Uterus (tissue), 4 donors: ENCODE data around the gene DAP. TPM values are rescaled to one million over a fixed set of nuclear protein-coding genes. Genes with fewer than 3 reads are reported as not detected.

Source experiments
- DNase-seq, 2 donors: peaks; one replicate each; pipeline ENCODE4 v3.0.0-alpha.2; 2019 to 2020
- H3K27ac ChIP-seq, 2 donors: fragments of 200-600 bp; sonication (generic); 1 replicate in 1 of 2; 2 replicates in 1 of 2; pipeline ENCODE4 v1.5.1; 2016 to 2018
- H3K27me3 ChIP-seq, 2 donors: fragments of 200-600 bp; sonication (generic); one replicate each; pipeline ENCODE4 v1.5.1; 2018 to 2019; ENCODE audit warnings: control low read depth in 1 of 2
- H3K36me3 ChIP-seq, 2 donors: fragments of 200-600 bp; sonication (generic); one replicate each; pipeline ENCODE4 v1.5.1; 2019; ENCODE audit warnings: control low read depth in 1 of 2
- H3K4me1 ChIP-seq, 2 donors: fragments of 200-600 bp; sonication (generic); one replicate each; pipeline ENCODE4 v1.5.1; 2018 to 2019; ENCODE audit warnings: control low read depth in 1 of 2
- H3K4me3 ChIP-seq, 2 donors: fragments of 200-600 bp; sonication (generic); 1 replicate in 1 of 2; 2 replicates in 1 of 2; pipeline ENCODE4 v1.5.1; 2018 to 2019; ENCODE audit warnings: mild to moderate bottlenecking in 1 of 2
- H3K9me3 ChIP-seq, 2 donors: fragments of 200-600 bp; sonication (generic); one replicate each; pipeline ENCODE4 v1.5.1; 2019; ENCODE audit warnings: control low read depth in 1 of 2
- CTCF ChIP-seq, 4 experiments: fragments of 200-600 bp in 2 of 4; fragments of 450-650 bp in 2 of 4; sonication (generic) in 2 of 4; IDR thresholded peaks; one replicate each; pipeline ENCODE4 v1.5.1; 2016 to 2019; ENCODE audit warnings: antibody characterized with exemption in 4 of 4, mild to moderate bottlenecking in 2 of 4, moderate library complexity in 1 of 4
- POLR2A ChIP-seq, 2 donors: fragments of 450-650 bp; IDR thresholded peaks; one replicate each; pipeline ENCODE4 v1.6.1; 2016; ENCODE audit warnings: antibody characterized with exemption in 2 of 2, mild to moderate bottlenecking in 1 of 2, moderate library complexity in 1 of 2
- intact Hi-C: fragments of 100-400 bp; cut with DNase I; formaldehyde crosslinking; loops from one replicate; pipeline ENCODE4 v1.15.1; 2023; ENCODE audit warnings: low total_unique reads
- total RNA-seq, 4 donors: library from RNA; depleted of rRNA in 3 of 4; stranded (reverse); fragments of >200 nt in 3 of 4; gene quantifications; one replicate each; pipeline versions ENCODE4 v1.1.0 to v1.2.4, GENCODE V29; 2014 to 2023
- donor health status: DM: yes; HTN: yes; CAD: no.

Gene DAP
- total RNA-seq, 4 donors from 2014 or later = 38.2 to 83.9 (median 50.0) TPM

GRCh38 chr5:10727861-10728260, 33.2 kb downstream of the DAP start:
- no peaks in the 10 kb centered on the region for H3K9me3 ChIP-seq
- no peaks in the 10 kb centered on the region for H3K4me1 ChIP-seq
- no peak overlapping the region for H3K4me3 ChIP-seq
- H3K27me3 ChIP-seq = no peaks in the 10 kb centered on the region
- TF ChIP-seq POLR2A (IDR thresholded peaks at IDR 0.05) (no peak), CTCF (IDR thresholded peaks at IDR 0.05) (no peak)
- intact Hi-C loops = no loop called here
- DNase-seq = no peak
- no peak overlapping the region for H3K27ac ChIP-seq
- H3K36me3 ChIP-seq = no peaks in the 10 kb centered on the region

GRCh38 chr5:10726913-10727517, 34.0 kb downstream of the DAP start:
- Histone ChIP-seq H3K4me1 (no peaks in the 10 kb centered on the region), H3K27ac (peak overlapping the region; percentile 5 to 16), H3K4me3 (no peak overlapping the region), H3K36me3 (no peaks in the 10 kb centered on the region), H3K9me3 (no peaks in the 10 kb centered on the region), H3K27me3 (no peaks in the 10 kb centered on the region)
- no peak for DNase-seq
- TF ChIP-seq POLR2A (IDR thresholded peaks at IDR 0.05) (no peak), CTCF (IDR thresholded peaks at IDR 0.05) (no peak)
- intact Hi-C loops = no loop called here

GRCh38 chr5:10726179-10726912, 34.7 kb downstream of the DAP start:
- no peak for DNase-seq
- H3K9me3 ChIP-seq = no peaks in the 10 kb centered on the region
- TF ChIP-seq CTCF (IDR thresholded peaks at IDR 0.05) = no peak
- no peak for TF ChIP-seq POLR2A (IDR thresholded peaks at IDR 0.05)
- H3K27ac ChIP-seq = peak overlapping the region; percentile 16 to 88
- intact Hi-C loops = no loop called here
- H3K4me3 ChIP-seq = no peak overlapping the region
- no peaks in the 10 kb centered on the region for H3K27me3 ChIP-seq
- H3K36me3 ChIP-seq = no peaks in the 10 kb centered on the region
- no peaks in the 10 kb centered on the region for H3K4me1 ChIP-seq

GRCh38 chr5:10725636-10726035, 35.4 kb downstream of the DAP start:
- no peak for DNase-seq
- intact Hi-C loops = no loop called here
- Histone ChIP-seq H3K9me3 (no peaks in the 10 kb centered on the region), H3K36me3 (no peaks in the 10 kb centered on the region), H3K4me3 (no peak overlapping the region), H3K27ac (peak overlapping the region; percentile 77 to 88), H3K27me3 (no peaks in the 10 kb centered on the region), H3K4me1 (no peaks in the 10 kb centered on the region)
- TF ChIP-seq CTCF (IDR thresholded peaks at IDR 0.05) = no peak
- TF ChIP-seq POLR2A (IDR thresholded peaks at IDR 0.05) = no peak

GRCh38 chr5:10724781-10725507, 36.1 kb downstream of the DAP start:
- Histone ChIP-seq H3K27me3 (no peaks in the 10 kb centered on the region), H3K9me3 (no peaks in the 10 kb centered on the region), H3K4me3 (no peak overlapping the region), H3K4me1 (no peaks in the 10 kb centered on the region), H3K36me3 (no peaks in the 10 kb centered on the region), H3K27ac (peak overlapping the region; percentile 77 to 88)
- intact Hi-C loops = no loop called here
- DNase-seq = peak; percentile 31 to 52
- peak in 3 of 4 experiments; percentile 13 to 48 (median 16) for TF ChIP-seq CTCF (IDR thresholded peaks at IDR 0.05)
- TF ChIP-seq POLR2A (IDR thresholded peaks at IDR 0.05) = peak; percentile 13 to 45
